GM21723 (cell line): ENCODE results near the gene NOTCH4.

Source experiments
- ATAC-seq: cut with Tn5 transposase; IDR thresholded peaks from one replicate; pipeline ENCODE4 v1.9.1; 2021; ENCODE audit warnings: mild to moderate bottlenecking, moderate library complexity; ENCODE audit not compliant: unreplicated experiment

The NOTCH4 gene

GRCh38 chr6:32183030-32183429, 40.8 kb downstream of the NOTCH4 start:
- ATAC-seq = no peak

- ATAC-seq = no peak
These were observed 41.3 kb downstream of the NOTCH4 start for GRCh38 chr6:32182555-32182981.

DNA sequence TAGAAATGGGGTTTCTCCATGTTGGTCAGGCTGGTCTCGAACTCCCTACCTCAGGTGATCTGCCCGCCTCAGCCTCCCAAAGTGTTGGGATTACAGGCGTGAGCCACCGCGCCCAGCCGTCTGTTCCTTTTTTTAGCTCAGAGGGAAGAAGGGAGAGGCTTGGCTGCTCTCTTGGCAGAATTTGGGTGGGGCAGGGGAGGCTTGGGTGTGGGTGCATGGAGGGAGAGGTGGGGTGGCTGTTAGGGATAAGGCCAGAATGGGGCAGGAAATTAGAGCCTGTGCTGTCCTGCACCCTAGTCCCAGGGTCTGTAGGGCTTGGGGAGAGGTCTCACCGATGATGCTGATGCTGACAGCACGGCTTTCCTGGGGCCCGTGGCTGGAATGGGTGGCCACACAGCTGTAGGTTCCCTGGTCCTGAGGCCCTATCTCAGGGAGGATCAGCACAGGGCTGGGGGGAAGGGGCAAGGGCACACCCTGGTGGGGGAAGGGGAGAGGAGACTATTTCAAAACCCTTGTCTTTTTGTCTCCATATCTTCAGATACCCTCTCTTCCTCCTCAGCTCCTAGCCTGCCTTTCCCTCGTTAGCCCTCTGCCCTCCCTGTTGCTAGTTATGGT, 41.8 kb downstream of the NOTCH4 start:
- no peak for ATAC-seq

GRCh38 chr6:32181148-32181702, 42.6 kb downstream of the NOTCH4 start:
- ATAC-seq = no peak

DNA sequence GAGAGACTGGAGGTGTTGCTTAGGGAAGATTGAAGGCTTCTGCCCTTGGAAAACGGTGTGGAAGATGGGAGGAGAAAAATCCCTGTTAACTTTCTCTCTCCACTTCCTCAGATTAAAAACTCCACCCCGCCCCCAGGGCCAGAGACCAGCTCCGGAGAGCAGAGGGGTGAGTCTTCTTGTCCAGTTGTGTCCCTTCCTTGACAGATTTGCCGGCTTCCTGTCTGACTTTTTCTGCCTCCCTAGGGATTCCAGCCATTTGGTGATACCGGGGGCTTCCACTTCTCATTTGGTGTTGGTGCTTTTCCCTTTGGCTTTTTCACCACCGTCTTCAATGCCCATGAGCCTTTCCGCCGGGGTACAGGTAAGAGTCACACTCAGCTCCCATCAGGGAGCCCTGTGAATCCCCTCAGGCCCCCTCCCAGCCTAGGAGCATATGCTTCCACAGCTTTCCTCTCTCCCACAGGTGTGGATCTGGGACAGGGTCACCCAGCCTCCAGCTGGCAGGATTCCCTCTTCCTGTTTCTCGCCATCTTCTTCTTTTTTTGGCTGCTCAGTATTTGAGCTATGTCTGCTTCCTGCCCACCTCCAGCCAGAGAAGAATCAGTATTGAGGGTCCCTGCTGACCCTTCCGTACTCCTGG, 44.0 kb downstream of the NOTCH4 start:
- no peak for ATAC-seq

GRCh38 chr6:32178547-32179440, 45.1 kb downstream of the NOTCH4 start:
- no peak for ATAC-seq

- peak; percentile 73 for ATAC-seq
These were observed 45.9 kb downstream of the NOTCH4 start, which contains the start of gene RNF5 for GRCh38 chr6:32177788-32178546. Gene RNF5 (plus strand): TSS chr6:32178405. CDS start chr6:32178512, 107 bp downstream.

DNA sequence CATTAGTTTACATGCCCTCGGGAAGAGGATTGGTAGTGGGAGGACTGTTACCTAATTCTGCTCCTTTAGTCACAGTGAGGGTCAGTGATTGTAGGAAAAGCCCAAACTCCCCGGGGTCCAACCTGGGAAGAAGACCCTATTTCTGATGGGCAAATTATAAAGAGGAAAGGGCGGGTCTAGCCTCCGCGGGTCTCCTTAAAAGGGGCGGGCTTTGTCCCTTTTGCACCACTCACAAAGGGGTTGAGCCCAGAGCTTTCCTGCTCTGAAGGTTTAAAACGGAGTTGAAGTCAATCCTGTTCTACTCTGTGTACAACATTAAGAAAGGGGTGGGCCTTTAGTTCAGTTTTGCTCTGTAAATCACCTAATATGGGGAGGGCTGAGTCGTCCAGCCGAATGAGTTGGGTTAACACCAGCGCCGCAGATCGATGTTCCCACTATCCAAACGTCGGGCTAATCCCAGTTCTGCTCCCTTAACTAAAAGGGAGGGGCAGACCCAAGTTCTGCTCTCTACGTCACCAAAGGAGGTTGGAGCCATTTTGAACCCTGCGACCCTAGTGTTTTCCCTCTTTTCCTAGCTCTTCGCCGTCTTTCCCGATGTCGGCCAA, 46.6 kb downstream of the NOTCH4 start:
- ATAC-seq = peak; percentile 10

DNA sequence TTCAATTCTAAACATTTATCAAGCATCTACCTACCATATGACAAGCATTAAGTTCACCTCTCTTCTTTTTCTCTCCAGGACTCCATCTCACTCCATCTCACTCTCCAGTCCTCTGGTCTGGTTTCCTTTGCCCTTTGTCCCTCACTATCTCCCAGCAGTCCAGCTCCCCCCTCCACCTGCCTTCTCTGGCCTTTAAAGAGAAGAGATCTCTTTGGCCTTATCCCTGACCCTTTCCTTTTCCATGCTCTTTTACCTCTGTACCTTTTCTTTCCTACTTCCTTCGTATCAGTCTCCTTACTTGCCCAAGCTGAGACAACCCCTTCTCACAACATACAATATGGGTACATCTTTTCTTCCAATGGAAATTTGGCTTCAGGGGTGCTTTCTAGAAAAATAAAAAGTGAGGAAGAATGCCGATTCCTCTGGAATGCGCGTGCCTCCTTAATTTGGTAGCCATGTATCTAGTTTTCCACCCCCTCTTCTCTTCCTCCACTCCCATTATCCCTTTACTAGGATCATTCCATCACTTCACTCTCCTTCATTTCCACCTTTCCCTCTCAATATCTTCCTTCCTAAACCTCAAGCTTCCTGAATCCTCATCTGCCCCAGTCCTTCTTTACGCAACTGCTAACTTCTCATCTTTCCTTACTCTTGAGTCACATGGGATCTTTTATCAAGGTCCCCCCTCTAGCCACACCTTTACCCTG, 47.2 kb downstream of the NOTCH4 start:
- no peak for ATAC-seq

DNA sequence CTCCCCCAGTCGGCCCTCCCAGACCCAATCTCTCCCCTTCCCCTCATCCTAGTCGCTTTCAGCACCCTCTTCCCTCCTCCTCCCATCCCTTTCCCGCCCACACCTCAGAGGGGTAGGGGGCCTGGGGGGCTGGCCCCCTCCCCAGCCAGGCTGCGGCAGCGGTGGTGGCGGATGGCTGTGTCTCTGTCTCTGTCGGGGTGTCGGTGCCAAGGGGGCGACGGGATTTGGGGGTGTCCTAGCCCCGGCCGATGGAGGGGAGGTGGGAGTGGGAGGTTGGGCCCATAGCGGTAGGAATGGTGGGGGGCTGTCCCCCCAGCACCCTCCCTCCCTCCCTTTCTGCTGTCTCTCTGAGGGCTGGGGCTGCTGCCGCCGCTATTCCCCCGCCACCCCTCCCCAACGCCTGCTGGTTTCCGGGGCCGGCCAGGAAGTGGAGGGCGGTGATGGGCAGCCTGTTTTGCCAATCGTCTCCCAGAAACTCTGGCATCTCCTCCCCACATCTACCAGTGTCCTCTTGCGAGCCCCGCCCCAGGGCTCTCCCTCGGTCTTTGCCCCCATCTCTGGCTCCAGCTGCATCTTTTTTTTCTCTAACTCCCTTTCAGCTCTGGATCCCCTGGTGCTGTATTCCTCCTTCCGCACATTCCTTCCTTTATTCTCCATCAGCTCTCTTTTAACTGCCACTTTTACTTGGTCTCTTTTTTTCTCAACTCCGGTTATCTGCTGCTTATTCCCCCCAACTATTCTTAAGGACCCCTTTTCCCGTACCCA, 48.0 kb downstream of the NOTCH4 start, which contains the start of gene AGPAT1:
Gene AGPAT1, minus strand, starts transcription at position 374 of the 765 bp plus-strand sequence. CDS start 4,588 bp downstream, outside the sequence.
- ATAC-seq = peak; percentile 47

GRCh38 chr6:32175322-32175710, 48.6 kb downstream of the NOTCH4 start:
- ATAC-seq = no peak

DNA sequence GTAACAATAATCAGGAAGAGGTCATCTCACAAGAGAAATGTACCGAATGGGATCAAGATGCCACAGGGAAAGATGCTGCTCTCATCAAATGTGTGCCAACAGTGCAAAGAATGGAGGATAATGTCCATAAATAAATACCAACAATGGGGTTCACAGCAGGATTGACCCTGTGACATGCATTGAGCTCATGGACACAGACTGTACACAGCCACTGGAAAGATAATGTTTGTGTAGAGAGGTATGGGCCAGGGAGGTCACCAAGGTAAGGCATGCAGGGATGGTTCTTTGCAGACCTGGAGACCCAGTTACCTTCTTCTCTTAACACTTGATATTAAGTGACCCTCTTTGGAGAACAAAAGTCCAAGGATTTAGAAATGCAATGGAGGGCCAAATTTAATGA, 49.5 kb downstream of the NOTCH4 start:
- no peak for ATAC-seq

DNA sequence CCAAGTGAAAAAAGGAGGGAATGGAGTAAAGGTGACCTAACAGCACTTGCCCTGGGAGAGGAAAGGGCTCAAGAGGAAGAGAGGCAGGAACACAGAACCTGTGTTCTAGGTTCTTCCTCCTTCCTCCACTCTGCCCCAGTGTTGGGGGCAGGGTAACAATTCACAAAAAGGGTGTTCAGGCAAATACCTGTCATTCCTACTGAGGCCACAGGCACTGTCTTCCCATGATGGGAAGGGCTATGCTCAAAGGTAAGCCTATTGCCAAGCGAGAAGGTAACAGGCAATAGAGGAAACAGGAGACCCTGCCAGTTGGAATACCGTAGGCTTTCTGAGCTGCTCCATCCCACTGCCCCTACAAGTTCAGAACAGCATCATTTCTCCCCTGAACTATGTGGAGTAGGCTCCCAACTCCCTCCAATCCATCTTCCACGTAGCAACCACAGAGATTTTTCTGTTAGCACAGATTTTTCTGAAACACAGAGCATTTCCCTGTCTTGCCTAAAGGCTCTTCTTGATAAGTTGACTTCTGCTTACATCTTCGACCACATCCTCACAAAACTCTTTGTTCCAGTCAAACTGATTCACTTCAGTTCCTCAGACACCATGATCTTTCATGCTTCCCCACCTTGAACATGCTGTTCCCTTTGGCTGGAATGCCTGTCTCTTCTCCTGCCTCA, 50.7 kb downstream of the NOTCH4 start:
- ATAC-seq = no peak

GRCh38 chr6:32171234-32171633, 52.6 kb downstream of the NOTCH4 start:
- no peak for ATAC-seq

DNA sequence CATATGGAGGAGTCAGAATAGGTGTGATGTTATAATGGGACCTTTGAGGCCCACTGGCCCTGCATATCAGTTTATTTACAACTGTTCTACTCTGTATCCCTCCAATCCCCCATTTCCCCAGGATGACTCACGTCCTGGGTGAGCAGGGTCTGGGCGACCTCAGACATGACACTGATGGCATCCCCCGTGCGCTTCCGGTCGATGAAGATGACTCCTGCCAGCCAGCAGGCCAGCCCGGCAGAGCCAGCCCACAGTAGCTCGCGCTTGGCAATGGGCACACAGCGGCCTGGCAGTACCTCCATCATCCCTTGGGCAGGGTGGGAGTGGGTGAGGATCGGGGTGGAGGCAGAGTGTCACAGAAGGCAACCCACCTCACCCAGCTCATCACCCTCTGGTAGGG, 53.6 kb downstream of the NOTCH4 start:
- ATAC-seq = no peak

GRCh38 chr6:32168807-32169591, 54.9 kb downstream of the NOTCH4 start:
- ATAC-seq = no peak

DNA sequence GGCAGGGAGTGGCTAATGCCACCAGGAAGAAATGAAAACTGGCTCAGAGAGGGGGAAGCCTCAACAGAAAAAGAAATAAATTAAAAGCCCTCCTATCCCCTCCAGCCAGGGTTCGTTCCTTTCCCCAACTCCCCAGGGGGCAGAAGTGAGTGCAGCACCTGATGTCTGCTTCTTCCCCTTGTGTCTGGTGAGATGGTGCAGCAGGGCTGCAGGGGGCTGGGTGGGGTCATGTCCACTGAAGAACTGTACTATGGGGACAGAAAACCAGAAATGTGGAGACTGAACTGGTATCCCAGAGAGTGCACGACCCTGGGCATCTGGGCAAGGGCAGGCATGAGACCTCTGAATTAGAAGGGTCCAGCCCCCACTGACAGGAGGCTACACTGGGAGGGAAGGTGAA, 55.5 kb downstream of the NOTCH4 start:
- no peak for ATAC-seq
